GM12878 (cell line): ENCODE data around the gene CDK16. TPM values are rescaled to one million over a fixed set of nuclear protein-coding genes. Genes with fewer than 3 reads are reported as not detected.

Source experiments
- ATAC-seq: fragments of 200-7000 bp; cut with Tn5 transposase; 3 replicates; pipeline ENCODE4 v1.9.1; 2020; ENCODE audit warnings: mild to moderate bottlenecking, moderate library complexity
- BruUV-seq: library from RNA; stranded (reverse); fragments of 400-500 nt; replicated peaks from 2 replicates; lab custom pipeline; 2021; lab: Mats Ljungman, UMichigan
- CTCF ChIA-PET: fragments of 300-600 bp; sonication (Branson Sonifier 250); formaldehyde crosslinking; extraction: SDS; loops from one replicate; lab custom pipeline; 2021; ENCODE audit warnings: inconsistent platforms; lab: Yijun Ruan, JAX
- POLR2A ChIA-PET: fragments of 350-600 bp; formaldehyde crosslinking; extraction: SDS; loops from one replicate; lab custom pipeline; 2021; ENCODE audit warnings: inconsistent platforms; lab: Charles Lee
- RAD21 ChIA-PET: fragments of 300-600 bp; sonication (Branson Sonifier 250); formaldehyde crosslinking; loops from one replicate; lab custom pipeline; 2023; ENCODE audit warnings: antibody characterized with exemption; ENCODE audit not compliant: unreplicated experiment; lab: Charles Lee
- SMC1A ChIA-PET: fragments of 300-600 bp; sonication (Branson Sonifier 250); formaldehyde crosslinking; loops from one replicate; lab custom pipeline; 2023; ENCODE audit not compliant: unreplicated experiment, uncharacterized antibody; lab: Charles Lee
- DNase-seq: peaks from one replicate; pipeline ENCODE4 v3.0.0-alpha.2; 2011; ENCODE audit warnings: low read depth, low spot score
- FAIRE-seq: peaks from 3 replicates; lab custom pipeline; 2011; peaks lifted over from hg19 to GRCh38; lab: Jason Lieb, UNC
- H2AFZ ChIP-seq: 2 replicates; pipeline ENCODE4 v1.6.0; 2011; ENCODE audit warnings: low read depth, low read length, control low read depth; ENCODE audit not compliant: control insufficient read depth
- H3K27ac ChIP-seq: 2 replicates; pipeline ENCODE4 v1.5.1; 2011; ENCODE audit warnings: control low read depth; ENCODE audit not compliant: control insufficient read depth, insufficient read depth
- H3K27me3 ChIP-seq, 2 experiments: replicated peaks in 1 of 2; 2 replicates each; pipeline versions ENCODE4 v1.6.0 to v1.6.1; 2011; ENCODE audit warnings: low read length in 1 of 2; ENCODE audit not compliant: control insufficient read depth in 2 of 2, insufficient read depth in 2 of 2
- H3K36me3 ChIP-seq, 2 experiments: 2 replicates each; pipeline ENCODE4 v1.5.1; 2011; ENCODE audit warnings: low read length in 1 of 2; ENCODE audit not compliant: control insufficient read depth in 2 of 2, insufficient read depth in 2 of 2
- H3K4me1 ChIP-seq: 2 replicates; pipeline ENCODE4 v1.6.1; 2011; ENCODE audit warnings: mild to moderate bottlenecking, low read length, moderate library complexity, mixed read lengths; ENCODE audit not compliant: control insufficient read depth, insufficient read depth
- H3K4me2 ChIP-seq: 2 replicates; pipeline ENCODE4 v1.6.0; 2011; ENCODE audit warnings: control low read depth; ENCODE audit not compliant: control insufficient read depth, insufficient read depth
- H3K4me3 ChIP-seq: fragments of 200-600 bp; sonication (generic); 2 replicates; pipeline ENCODE4 v1.5.1; 2016
- H3K79me2 ChIP-seq: 2 replicates; pipeline ENCODE4 v1.6.0; 2011; ENCODE audit warnings: low read length; ENCODE audit not compliant: control insufficient read depth, insufficient read depth
- H3K9ac ChIP-seq: 2 replicates; pipeline ENCODE4 v1.8.0; 2011; ENCODE audit warnings: low read length, control low read depth, mixed read lengths; ENCODE audit not compliant: control insufficient read depth, insufficient read depth
- H3K9me3 ChIP-seq: replicated peaks from 3 replicates; pipeline ENCODE4 v1.5.1; 2011; ENCODE audit warnings: mild to moderate bottlenecking, low read length; ENCODE audit not compliant: control insufficient read depth, insufficient read depth
- H4K20me1 ChIP-seq: 2 replicates; pipeline ENCODE4 v1.6.0; 2011; ENCODE audit not compliant: control insufficient read depth, insufficient read depth
- ETV6 ChIP-seq, 2 experiments: fragments of 450-650 bp in 1 of 2; IDR thresholded peaks in 1 of 2; conservative IDR thresholded peaks in 1 of 2; 2 replicates each; pipeline ENCODE4 v1.6.1; 2014; ENCODE audit warnings: antibody characterized with exemption in 1 of 2, borderline replicate concordance in 1 of 2, low read depth in 1 of 2, mild to moderate bottlenecking in 1 of 2, moderate library complexity in 1 of 2
- HCFC1 ChIP-seq: fragments of 150-350 bp; IDR thresholded peaks from 2 replicates; pipeline ENCODE4 v1.6.1; 2014; ENCODE audit warnings: low read length
- MTA2 ChIP-seq: fragments of 450-650 bp; IDR thresholded peaks from 2 replicates; pipeline ENCODE4 v1.6.1; 2016; ENCODE audit warnings: low read depth, mild to moderate bottlenecking, moderate library complexity
- ZBED1 ChIP-seq: IDR thresholded peaks from 2 replicates; pipeline ENCODE4 v1.6.1; 2016; ENCODE audit warnings: borderline replicate concordance
- ZBTB11 ChIP-seq: fragments of 450-650 bp; formaldehyde crosslinking; IDR thresholded peaks from 2 replicates; pipeline ENCODE4 v1.5.0; 2022; ENCODE audit warnings: mild to moderate bottlenecking, missing genetic modification characterization
- WGBS: methylation state at CpG from one replicate; pipeline ENCODE4 v1.1.6; 2016; ENCODE audit warnings: low lambda C conversion rate; ENCODE audit not compliant: insufficient replicate concordance, insufficient coverage; ENCODE audit errors: missing lambda C conversion rate; 5-methylcytosine and 5-hydroxymethylcytosine counted together
- in situ Hi-C: fragments of 300-500 bp; cut with MboI; formaldehyde crosslinking; loops from 9 replicates; pipeline ENCODE4 v1.14.3; 2018; ENCODE audit warnings: mixed read lengths
- intact Hi-C: fragments of 100-400 bp; cut with micrococcal nuclease; formaldehyde crosslinking; loops from one replicate; pipeline ENCODE4 v1.14.2; 2022; ENCODE audit not compliant: unreplicated experiment
- polyA plus RNA-seq, 11 experiments: library from polyadenylated mRNA; depleted of rRNA in 4 of 11; unstranded in 6 of 11; stranded (reverse) in 5 of 11; fragments of >200 nt; fragmentation: Nextera tagmentation in 4 of 11; fragmentation: Illumina TruSeq in 1 of 11; extraction: Ambion mirVana in 4 of 11; extraction: Trizol in 1 of 11; gene quantifications; 1 replicate in 1 of 11; 2 replicates in 10 of 11; pipeline versions ENCODE4 v1.2.1 to v1.2.3, GENCODE V29; 2011 to 2016; ENCODE audit warnings: inconsistent platforms in 2 of 11, missing spikeins in 2 of 11, low read depth in 1 of 11
- total RNA-seq, 4 experiments: library from RNA; depleted of rRNA in 3 of 4; stranded (reverse); fragments of >200 nt in 3 of 4; fragmentation: Illumina TruSeq in 1 of 4; extraction: Trizol in 1 of 4; gene quantifications; 2 replicates each; pipeline versions ENCODE4 v1.2.1 to v1.2.3, GENCODE V29; 2013 to 2021

Gene CDK16
- total and polyA plus RNA-seq, 10 of the 15 experiments (the other 5 are each of a cell fraction or from before 2014, with no cell fraction given): 2.4 to 75.1 (median 48.2) TPM

GRCh38 chrX:47181301-47181700, 37.2 kb upstream of the CDK16 start:
- SMC1A ChIA-PET: no interaction called here
- no peak for ATAC-seq
- H3K9ac ChIP-seq: no peak overlapping the region
- WGBS: 82% methylated on average over 10 of the region's 10 CpGs
- no peak for TF ChIP-seq MTA2
- TF ChIP-seq ZBED1: no peak
- TF ChIP-seq, all 136 proteins: peak for 0
- in situ Hi-C loops: no loop called here
- RAD21 ChIA-PET: no interaction called here
- no TSS peak for BruUV-seq
- DNase-seq (no peak), FAIRE-seq (no peak)
- Histone ChIP-seq H3K4me2 (no peak overlapping the region), H3K79me2 (no peaks in the 10 kb centered on the region), H3K4me3 (no peak overlapping the region), H3K27ac (no peak overlapping the region), H4K20me1 (no peaks in the 10 kb centered on the region), H3K4me1 (no peaks in the 10 kb centered on the region), H3K9me3 (no peaks in the 10 kb centered on the region), H3K36me3 (peaks cover 0 to 21% of the 10 kb centered on the region in 2 experiments; a peak in 3 of 4 replicates), H3K27me3 (no peaks in the 10 kb centered on the region; a peak in 1 of 4 replicates), H2AFZ (no peak overlapping the region)
- intact Hi-C loops: no loop called here
- CTCF ChIA-PET: no interaction called here
- POLR2A ChIA-PET: no interaction called here

GRCh38 chrX:47182106-47182700, 36.3 kb upstream of the CDK16 start:
- ChIA-PET RAD21 (no interaction called here), SMC1A (no interaction called here)
- no peak overlapping the region for H3K27ac ChIP-seq
- TF ChIP-seq ZBTB11 (CRISPR knock-in tag): no peak
- no peak for TF ChIP-seq HCFC1
- no peak for TF ChIP-seq ETV6 (conservative IDR thresholded peaks at IDR 0.05 in 1 of 2, IDR thresholded peaks at IDR 0.05 in 1 of 2; ENCODE audit: borderline replicate concordance in 1 of 2, low read depth in 1 of 2)
- TF ChIP-seq, all 136 proteins: peak for 0
- ATAC-seq: no peak
- no peaks in the 10 kb centered on the region for H4K20me1 ChIP-seq
- no peaks in the 10 kb centered on the region for H3K9me3 ChIP-seq
- H3K4me2 ChIP-seq: no peak overlapping the region
- no peaks in the 10 kb centered on the region; a peak in 1 of 4 replicates for H3K27me3 ChIP-seq
- no peaks in the 10 kb centered on the region for H3K79me2 ChIP-seq
- peaks cover 0 to 16% of the 10 kb centered on the region in 2 experiments; a peak in 3 of 4 replicates for H3K36me3 ChIP-seq
- no peak for FAIRE-seq
- 70% methylated on average over 9 of the region's 9 CpGs for WGBS
- no peak overlapping the region for H3K4me3 ChIP-seq
- intact Hi-C loops (no loop called here), in situ Hi-C loops (no loop called here)
- ChIA-PET POLR2A (no interaction called here), CTCF (no interaction called here)
- no peak for DNase-seq
- H3K9ac ChIP-seq: no peak overlapping the region
- no TSS peak for BruUV-seq
- no peak overlapping the region for H2AFZ ChIP-seq
- no peaks in the 10 kb centered on the region for H3K4me1 ChIP-seq
